Tibial nerve (tissue), 4 donors: Measurements from ENCODE around the gene FBXL7. TPM values are rescaled to one million over a fixed set of nuclear protein-coding genes. Genes with fewer than 3 reads are reported as not detected.

Experiments used
- DNase-seq, 2 donors: peaks; one replicate each; pipeline ENCODE4 v3.0.0-alpha.2; 2019; ENCODE audit warnings: low spot score in 2 of 2
- H3K27ac ChIP-seq, 4 donors: fragments of 200-600 bp; sonication (generic) in 3 of 4; one replicate each; pipeline ENCODE4 v1.5.1; 2017 to 2019; ENCODE audit warnings: mild to moderate bottlenecking in 1 of 4
- H3K27me3 ChIP-seq, 2 donors: fragments of 200-600 bp; sonication (generic) in 1 of 2; one replicate each; pipeline versions ENCODE4 v1.5.1 to v1.6.0; 2017 to 2019
- H3K36me3 ChIP-seq, 3 donors: fragments of 200-600 bp; sonication (generic); one replicate each; pipeline ENCODE4 v1.5.1; 2018 to 2019
- H3K4me1 ChIP-seq, 4 donors: fragments of 200-600 bp; sonication (generic) in 3 of 4; one replicate each; pipeline ENCODE4 v1.5.1; 2017 to 2019
- H3K4me3 ChIP-seq, 4 donors: fragments of 200-600 bp; sonication (generic) in 3 of 4; one replicate each; pipeline ENCODE4 v1.5.1; 2017 to 2019; ENCODE audit warnings: mild to moderate bottlenecking in 1 of 4, moderate library complexity in 1 of 4
- H3K9me3 ChIP-seq, 4 donors: fragments of 200-600 bp; sonication (generic) in 3 of 4; one replicate each; pipeline ENCODE4 v1.5.1; 2017 to 2019
- EP300 ChIP-seq, 2 donors: sonication (generic); formaldehyde crosslinking; IDR thresholded peaks; one replicate each; pipeline ENCODE4 v1.6.1; 2017; ENCODE audit warnings: antibody characterized with exemption in 2 of 2, mild to moderate bottlenecking in 1 of 2
- POLR2A ChIP-seq, 2 donors: fragments of 450-650 bp; IDR thresholded peaks; one replicate each; pipeline ENCODE4 v1.6.1; 2017; ENCODE audit warnings: antibody characterized with exemption in 2 of 2, mild to moderate bottlenecking in 2 of 2, moderate library complexity in 2 of 2
- WGBS, 2 donors: methylation state at CpG; one replicate each; pipeline ENCODE4 v1.1.5; 2018; 5-methylcytosine and 5-hydroxymethylcytosine counted together
- total RNA-seq, 4 donors: library from RNA; depleted of rRNA; stranded (reverse); fragments of >200 nt; gene quantifications; one replicate each; pipeline ENCODE4 v1.1.0, GENCODE V29; 2016
- TF ChIP-seq, protein P1 (sequence below), 5 experiments: fragments of 200-600 bp in 3 of 5; fragments of 450-650 bp in 2 of 5; sonication (generic) in 3 of 5; IDR thresholded peaks; one replicate each; pipeline ENCODE4 v1.5.1; 2016 to 2019; ENCODE audit warnings: antibody characterized with exemption in 5 of 5, mild to moderate bottlenecking in 3 of 5, moderate library complexity in 2 of 5

FBXL7 gene
- total RNA-seq, 4 donors from 2014 or later: 33.6 to 54.5 (median 40.9) TPM

DNA sequence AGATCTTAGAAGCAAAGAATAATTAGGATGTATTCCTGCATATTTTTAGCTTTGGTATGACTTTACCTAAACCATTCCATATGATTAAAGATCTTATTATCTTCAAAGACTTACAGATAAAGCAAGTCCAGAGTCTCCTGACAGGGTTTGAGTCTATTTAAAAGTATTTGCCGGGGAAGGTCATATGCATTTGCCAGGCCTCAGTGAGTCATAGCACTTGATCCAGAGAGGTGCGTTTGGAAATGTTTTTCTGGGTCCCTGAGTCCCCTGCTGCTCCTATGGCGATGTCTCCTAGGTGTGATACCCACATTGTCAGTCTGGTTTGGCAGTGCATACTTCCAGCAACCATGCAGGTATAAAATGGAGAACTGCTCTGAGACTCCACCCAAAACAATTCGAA, 217.0 kb downstream of the FBXL7 start:
- no peak for DNase-seq
- H3K36me3 ChIP-seq: no peaks in the 10 kb centered on the region
- no peak overlapping the region for H3K4me3 ChIP-seq
- peaks cover 0 to 36% (median 0%) of the 10 kb centered on the region in 4 donors for H3K4me1 ChIP-seq
- WGBS, 2 donors: 76 to 77% methylated on average over 4 of the region's 4 CpGs
- TF ChIP-seq POLR2A (IDR thresholded peaks at IDR 0.05) (no peak), EP300 (IDR thresholded peaks at IDR 0.05) (no peak)
- TF ChIP-seq, protein P1, sequence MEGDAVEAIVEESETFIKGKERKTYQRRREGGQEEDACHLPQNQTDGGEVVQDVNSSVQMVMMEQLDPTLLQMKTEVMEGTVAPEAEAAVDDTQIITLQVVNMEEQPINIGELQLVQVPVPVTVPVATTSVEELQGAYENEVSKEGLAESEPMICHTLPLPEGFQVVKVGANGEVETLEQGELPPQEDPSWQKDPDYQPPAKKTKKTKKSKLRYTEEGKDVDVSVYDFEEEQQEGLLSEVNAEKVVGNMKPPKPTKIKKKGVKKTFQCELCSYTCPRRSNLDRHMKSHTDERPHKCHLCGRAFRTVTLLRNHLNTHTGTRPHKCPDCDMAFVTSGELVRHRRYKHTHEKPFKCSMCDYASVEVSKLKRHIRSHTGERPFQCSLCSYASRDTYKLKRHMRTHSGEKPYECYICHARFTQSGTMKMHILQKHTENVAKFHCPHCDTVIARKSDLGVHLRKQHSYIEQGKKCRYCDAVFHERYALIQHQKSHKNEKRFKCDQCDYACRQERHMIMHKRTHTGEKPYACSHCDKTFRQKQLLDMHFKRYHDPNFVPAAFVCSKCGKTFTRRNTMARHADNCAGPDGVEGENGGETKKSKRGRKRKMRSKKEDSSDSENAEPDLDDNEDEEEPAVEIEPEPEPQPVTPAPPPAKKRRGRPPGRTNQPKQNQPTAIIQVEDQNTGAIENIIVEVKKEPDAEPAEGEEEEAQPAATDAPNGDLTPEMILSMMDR (IDR thresholded peaks at IDR 0.05): no peak
- H3K27me3 ChIP-seq: no peaks in the 10 kb centered on the region
- no peak overlapping the region for H3K27ac ChIP-seq
- H3K9me3 ChIP-seq: no peaks in the 10 kb centered on the region

DNA sequence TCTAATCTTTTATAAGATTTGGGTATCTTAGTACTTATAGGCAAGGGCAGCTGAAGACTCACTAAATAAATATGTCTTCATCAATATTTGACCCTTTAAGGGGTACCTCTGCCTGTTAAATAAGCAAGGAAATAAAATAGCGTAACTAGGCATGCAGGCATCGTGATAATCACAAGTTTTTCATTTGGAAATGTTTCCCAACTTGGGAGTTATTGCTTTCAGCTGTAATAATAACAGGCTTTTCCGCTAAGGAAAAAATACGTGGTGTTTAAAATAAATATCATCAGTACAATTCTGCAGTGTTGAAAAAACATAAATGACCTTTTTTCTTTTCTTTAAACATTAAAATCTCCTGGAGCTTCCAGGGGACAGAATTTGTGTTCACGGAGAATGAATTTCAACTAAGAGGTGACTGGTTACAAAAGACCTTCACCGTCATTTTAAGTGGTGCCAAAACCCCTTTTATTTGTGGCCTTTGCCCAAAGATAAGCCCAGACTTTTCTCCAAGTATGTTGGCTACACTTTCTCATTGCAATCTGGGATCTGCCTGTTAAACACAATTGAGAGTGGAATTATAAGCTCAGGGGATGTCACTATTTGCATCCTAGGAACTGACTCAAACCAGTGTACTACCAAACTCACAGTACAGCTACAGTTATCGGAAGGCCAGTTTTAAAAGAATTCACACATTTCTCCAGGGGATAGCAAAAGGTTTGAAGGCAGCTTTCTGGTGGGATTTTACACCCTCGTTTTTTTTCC, 218.6 kb downstream of the FBXL7 start:
- Histone ChIP-seq H3K4me3 (no peak overlapping the region), H3K27ac (peak overlapping the region in 2 of 4 donors; percentile 12 to 64)

DNA sequence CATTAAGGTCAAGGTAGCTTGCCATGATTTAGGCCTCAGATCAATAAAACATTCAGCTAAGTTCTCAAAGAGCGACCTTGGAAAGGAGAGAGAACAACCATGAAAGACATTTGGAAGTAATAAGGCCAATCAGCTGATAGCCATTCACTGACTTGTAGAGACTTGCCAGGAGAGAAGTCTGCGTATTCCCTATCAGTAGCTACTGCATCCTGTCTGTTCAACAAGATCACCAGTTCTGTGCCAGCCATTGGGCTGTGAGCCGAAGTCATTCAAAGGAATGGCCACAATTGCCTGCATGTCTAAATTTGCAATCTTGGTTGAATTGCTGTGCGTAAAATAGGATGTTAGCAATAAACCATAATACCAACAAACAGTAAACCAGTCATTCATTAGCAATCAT, 219.8 kb downstream of the FBXL7 start:
- 43 to 55% methylated on average over 4 of the region's 4 CpGs for WGBS, 2 donors
- H3K27ac ChIP-seq: peak overlapping the region in 2 of 4 donors; percentile 0 to 34
- no peaks in the 10 kb centered on the region for H3K27me3 ChIP-seq
- peaks cover 0 to 10% (median 0%) of the 10 kb centered on the region in 4 donors for H3K9me3 ChIP-seq
- no peak for TF ChIP-seq POLR2A (IDR thresholded peaks at IDR 0.05)
- no peak for TF ChIP-seq EP300 (IDR thresholded peaks at IDR 0.05)
- TF ChIP-seq, protein P1 (IDR thresholded peaks at IDR 0.05): no peak
- DNase-seq: no peak
- no peak overlapping the region for H3K4me3 ChIP-seq
- no peaks in the 10 kb centered on the region for H3K36me3 ChIP-seq
- peaks cover 0 to 36% (median 0%) of the 10 kb centered on the region in 4 donors for H3K4me1 ChIP-seq

More for the DNA sequence above, 218.6 kb downstream of the FBXL7 start:
- no peaks in the 10 kb centered on the region for H3K27me3 ChIP-seq
- H3K4me1 ChIP-seq: peaks cover 0 to 36% (median 0%) of the 10 kb centered on the region in 4 donors
- TF ChIP-seq, protein P1 (IDR thresholded peaks at IDR 0.05): no peak
- peak; percentile 14 to 54 for TF ChIP-seq EP300 (IDR thresholded peaks at IDR 0.05)
- 50 to 53% methylated on average over 8 of the region's 8 CpGs for WGBS, 2 donors
- H3K36me3 ChIP-seq: no peaks in the 10 kb centered on the region
- no peaks in the 10 kb centered on the region for H3K9me3 ChIP-seq
- DNase-seq: no peak

DNA sequence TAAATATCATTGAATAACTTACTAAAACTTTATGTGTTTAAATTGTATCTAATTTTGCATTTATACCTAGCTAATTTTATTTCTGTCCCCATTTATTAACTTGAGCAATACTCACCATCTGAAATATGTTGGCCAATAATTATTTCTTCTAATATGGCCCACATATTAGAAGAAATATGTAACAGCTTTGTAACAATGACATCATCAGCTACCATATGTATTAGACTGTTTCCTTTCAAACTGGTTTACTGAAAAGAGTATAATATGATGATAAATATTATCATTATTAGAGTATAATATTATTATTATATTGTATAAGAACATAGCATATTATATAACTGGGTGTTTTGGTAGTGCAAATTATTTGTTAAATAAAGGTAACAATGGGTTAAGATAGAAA, 220.5 kb downstream of the FBXL7 start:
- TF ChIP-seq, protein P1 (IDR thresholded peaks at IDR 0.05): no peak
- TF ChIP-seq EP300 (IDR thresholded peaks at IDR 0.05): no peak
- TF ChIP-seq POLR2A (IDR thresholded peaks at IDR 0.05): no peak
- Histone ChIP-seq H3K27me3 (no peaks in the 10 kb centered on the region), H3K27ac (no peak overlapping the region), H3K4me3 (no peak overlapping the region), H3K36me3 (no peaks in the 10 kb centered on the region), H3K9me3 (peaks cover 0 to 17% (median 3%) of the 10 kb centered on the region in 4 donors), H3K4me1 (peaks cover 0 to 36% (median 0%) of the 10 kb centered on the region in 4 donors)
- no peak for DNase-seq

DNA sequence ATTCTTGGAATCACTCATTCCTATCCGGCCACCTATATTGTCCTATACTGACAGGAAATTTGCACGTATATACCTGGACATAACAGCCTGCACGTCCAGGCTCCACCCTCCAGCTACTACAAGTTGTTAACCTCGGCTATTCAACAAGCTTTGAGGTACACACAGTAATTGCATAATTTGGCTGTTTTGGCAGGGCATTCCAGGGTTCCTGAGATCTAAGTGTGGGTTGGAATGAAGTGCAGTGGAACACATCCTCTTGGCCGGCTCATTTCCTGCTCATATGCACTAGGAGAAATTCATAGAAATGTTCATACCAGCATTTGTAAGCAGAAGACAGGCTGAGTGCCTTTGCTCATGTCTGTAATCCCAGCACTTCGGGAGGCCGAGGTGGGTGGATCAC, 222.3 kb downstream of the FBXL7 start:
- Histone ChIP-seq H3K27me3 (no peaks in the 10 kb centered on the region), H3K36me3 (no peaks in the 10 kb centered on the region), H3K4me3 (no peak overlapping the region), H3K9me3 (peaks cover 0 to 35% (median 7%) of the 10 kb centered on the region in 4 donors), H3K27ac (no peak overlapping the region), H3K4me1 (peaks cover 0 to 28% (median 0%) of the 10 kb centered on the region in 4 donors)
- 85 to 89% methylated on average over 7 of the region's 7 CpGs for WGBS, 2 donors
- TF ChIP-seq EP300 (IDR thresholded peaks at IDR 0.05) (no peak), POLR2A (IDR thresholded peaks at IDR 0.05) (no peak)
- TF ChIP-seq, protein P1 (IDR thresholded peaks at IDR 0.05): no peak
- DNase-seq: no peak
